GM19467 (cell line): ENCODE data around the gene TMEM201.

Experiments
- ATAC-seq: cut with Tn5 transposase; IDR thresholded peaks from one replicate; pipeline ENCODE4 v1.9.1; 2021; ENCODE audit warnings: mild to moderate bottlenecking, moderate library complexity; ENCODE audit not compliant: unreplicated experiment

TMEM201 gene

GRCh38 chr1:9652379-9653209 lies 63.9 kb downstream of the TMEM201 start:
- ATAC-seq: no peak

GRCh38 chr1:9653210-9653490 lies 64.4 kb downstream of the TMEM201 start:
- no peak for ATAC-seq

GRCh38 chr1:9653491-9654050 lies 64.9 kb downstream of the TMEM201 start:
- ATAC-seq: no peak

GRCh38 chr1:9654051-9654833 lies 65.5 kb downstream of the TMEM201 start:
- no peak for ATAC-seq

GRCh38 chr1:9654834-9655723 lies 66.4 kb downstream of the TMEM201 start:
- no peak for ATAC-seq

GRCh38 chr1:9655836-9656235 lies 67.1 kb downstream of the TMEM201 start:
- ATAC-seq: no peak

GRCh38 chr1:9657521-9658032 lies 68.9 kb downstream of the TMEM201 start:
- ATAC-seq: no peak

GRCh38 chr1:9658199-9658598 lies 69.5 kb downstream of the TMEM201 start:
- ATAC-seq: no peak

- ATAC-seq: no peak
These were observed 70.6 kb downstream of the TMEM201 start for GRCh38 chr1:9659328-9659727.

- no peak for ATAC-seq
These were observed 74.5 kb downstream of the TMEM201 start for GRCh38 chr1:9663257-9663656.
